Activated CD8-positive, alpha-beta memory T cell treated with anti-CD3 and anti-CD28 coated beads for 36 hours (primary cell): Measurements from ENCODE around the gene HDGFL2. TPM values are rescaled to one million over a fixed set of nuclear protein-coding genes. Genes with fewer than 3 reads are reported as not detected.

Experiments used
- CTCF ChIA-PET: fragments of 350-600 bp; sonication (Branson Sonifier 250); formaldehyde crosslinking; loops from one replicate; lab custom pipeline; 2021; ENCODE audit warnings: antibody characterized with exemption; lab: Charles Lee
- POLR2A ChIA-PET: fragments of 350-600 bp; sonication (Branson Sonifier 250); formaldehyde crosslinking; loops from one replicate; lab custom pipeline; 2021; ENCODE audit warnings: antibody characterized with exemption; lab: Charles Lee
- total RNA-seq, 2 experiments: library from RNA; stranded (reverse); gene quantifications; one replicate each; pipeline ENCODE4 v1.2.3, GENCODE V29; 2021

Gene HDGFL2
- total RNA-seq, 2 experiments from 2014 or later: 45.8 to 47.0 TPM

- POLR2A ChIA-PET: interaction anchor here (0.6 kb wide), 1 partner anchor 26 kb away, joined by 4 read pairs; no protein-coding TSS in a partner anchor
- CTCF ChIA-PET: no interaction called here
These were observed 32.9 kb downstream of the HDGFL2 start for GRCh38 chr19:4504891-4505569.

GRCh38 chr19:4505570-4506448 is 33.7 kb downstream of the HDGFL2 start:
- POLR2A ChIA-PET: no interaction called here
- CTCF ChIA-PET: no interaction called here

GRCh38 chr19:4506449-4507149 is 34.5 kb downstream of the HDGFL2 start:
- ChIA-PET POLR2A (no interaction called here), CTCF (no interaction called here)

- ChIA-PET POLR2A (no interaction called here), CTCF (no interaction called here)
These were observed 35.0 kb downstream of the HDGFL2 start for GRCh38 chr19:4507150-4507452.

- ChIA-PET POLR2A (interaction anchor here (0.6 kb wide), 1 partner anchor 254 kb away, joined by 3 read pairs; no protein-coding TSS in a partner anchor), CTCF (no interaction called here)
These were observed 35.7 kb downstream of the HDGFL2 start for GRCh38 chr19:4507804-4508203.

GRCh38 chr19:4508698-4509097 is 36.6 kb downstream of the HDGFL2 start:
- CTCF ChIA-PET: no interaction called here
- POLR2A ChIA-PET: no interaction called here

- ChIA-PET POLR2A (no interaction called here), CTCF (interaction anchor here (1.2 kb wide), 1 partner anchor 13 kb away, joined by 3 read pairs; no protein-coding TSS in a partner anchor)
These were observed 38.5 kb downstream of the HDGFL2 start for GRCh38 chr19:4510435-4511255.

- POLR2A ChIA-PET: no interaction called here
- CTCF ChIA-PET: no interaction called here
These were observed 39.4 kb downstream of the HDGFL2 start for GRCh38 chr19:4511300-4512054.

- ChIA-PET CTCF (no interaction called here), POLR2A (no interaction called here)
These were observed 40.0 kb downstream of the HDGFL2 start for GRCh38 chr19:4512070-4512469.

- POLR2A ChIA-PET: no interaction called here
- CTCF ChIA-PET: no interaction called here
These were observed 41.2 kb downstream of the HDGFL2 start for GRCh38 chr19:4513248-4513647.

GRCh38 chr19:4515732-4516131 is 43.6 kb downstream of the HDGFL2 start:
- POLR2A ChIA-PET: no interaction called here
- CTCF ChIA-PET: no interaction called here

GRCh38 chr19:4516199-4516938 is 44.3 kb downstream of the HDGFL2 start:
- POLR2A ChIA-PET: no interaction called here

GRCh38 chr19:4516939-4517300 is 44.8 kb downstream of the HDGFL2 start:
- ChIA-PET POLR2A (no interaction called here), CTCF (interaction anchor here (0.6 kb wide), 1 partner anchor 201 kb away, joined by 3 read pairs; no protein-coding TSS in a partner anchor)

More at GRCh38 chr19:4516199-4516938, 44.3 kb downstream of the HDGFL2 start:
- CTCF ChIA-PET: no interaction called here

GRCh38 chr19:4517451-4518057 is 45.5 kb downstream of the HDGFL2 start:
- POLR2A ChIA-PET: no interaction called here
- CTCF ChIA-PET: interaction anchor here (0.6 kb wide), 1 partner anchor 200 kb away, joined by 3 read pairs; no protein-coding TSS in a partner anchor

GRCh38 chr19:4518345-4519171 is 46.5 kb downstream of the HDGFL2 start, which contains the start of gene PLIN4:
PLIN4 (minus strand) TSS chr19:4518486; CDS start chr19:4518272, 214 bp downstream.
- ChIA-PET CTCF (no interaction called here), POLR2A (no interaction called here)

GRCh38 chr19:4519172-4519496 is 47.0 kb downstream of the HDGFL2 start:
- ChIA-PET CTCF (no interaction called here), POLR2A (no interaction called here)
